CD14-positive monocyte (primary cell): Measurements from ENCODE around the gene FLAD1. TPM values are rescaled to one million over a fixed set of nuclear protein-coding genes. Genes with fewer than 3 reads are reported as not detected.

Experiments
- DNase-seq, 3 donors: peaks; one replicate each; pipeline ENCODE4 v3.0.0-alpha.2; 2011 to 2022
- H2AFZ ChIP-seq: 2 replicates; pipeline ENCODE4 v1.6.0; 2012; ENCODE audit warnings: mild to moderate bottlenecking, low read depth, low read length, inconsistent platforms; ENCODE audit not compliant: insufficient read depth, poor library complexity, severe bottlenecking
- H3K27ac ChIP-seq, 2 donors: 1 replicate in 1 of 2; 2 replicates in 1 of 2; pipeline ENCODE4 v1.5.1; 2012 to 2013; ENCODE audit warnings: low read length in 2 of 2, control low read depth in 1 of 2, inconsistent platforms in 1 of 2, low read depth in 1 of 2, mild to moderate bottlenecking in 1 of 2
- H3K27me3 ChIP-seq, 2 donors: one replicate each; pipeline versions ENCODE4 v1.6.0 to v1.6.1; 2011 to 2013; ENCODE audit warnings: low read length in 2 of 2; ENCODE audit not compliant: control insufficient read depth in 2 of 2, insufficient read depth in 2 of 2
- H3K36me3 ChIP-seq, 2 donors: replicated peaks in 1 of 2; 1 replicate in 1 of 2; 2 replicates in 1 of 2; pipeline versions ENCODE4 v1.5.1 to v1.6.1; 2012 to 2013; ENCODE audit warnings: low read length in 2 of 2, control low read depth in 1 of 2, inconsistent platforms in 1 of 2, mild to moderate bottlenecking in 1 of 2; ENCODE audit not compliant: insufficient read depth in 2 of 2, control insufficient read depth in 1 of 2
- H3K4me1 ChIP-seq, 2 donors: 1 replicate in 1 of 2; 2 replicates in 1 of 2; pipeline versions ENCODE4 v1.5.1 to v1.6.1; 2012 to 2013; ENCODE audit warnings: low read length in 2 of 2, control low read depth in 1 of 2, inconsistent platforms in 1 of 2, mild to moderate bottlenecking in 1 of 2, moderate library complexity in 1 of 2; ENCODE audit not compliant: insufficient read depth in 2 of 2, control insufficient read depth in 1 of 2
- H3K4me2 ChIP-seq: replicated peaks from 2 replicates; pipeline ENCODE3; 2012; ENCODE audit warnings: low read length, moderate library complexity, mild to moderate bottlenecking; ENCODE audit not compliant: poor library complexity, severe bottlenecking; ENCODE audit errors: extremely low read depth
- H3K4me3 ChIP-seq, 3 experiments: fragments of 200-600 bp in 1 of 3; sonication (generic) in 1 of 3; replicated peaks in 1 of 3; 1 replicate in 2 of 3; 2 replicates in 1 of 3; pipeline ENCODE4 v1.5.1; 2011 to 2013; ENCODE audit warnings: low read length in 3 of 3, mild to moderate bottlenecking in 3 of 3, control low read depth in 2 of 3, low read depth in 2 of 3, inconsistent platforms in 1 of 3, moderate library complexity in 1 of 3
- H3K79me2 ChIP-seq: 2 replicates; pipeline ENCODE4 v1.6.0; 2012; ENCODE audit warnings: mild to moderate bottlenecking, control low read depth, inconsistent platforms, low read length, moderate library complexity; ENCODE audit not compliant: insufficient read depth
- H3K9ac ChIP-seq: 2 replicates; pipeline ENCODE4 v1.6.0; 2017; ENCODE audit warnings: low read length, mild to moderate bottlenecking; ENCODE audit not compliant: insufficient read depth, poor library complexity, severe bottlenecking
- H3K9me3 ChIP-seq, 2 donors: replicated peaks in 1 of 2; 1 replicate in 1 of 2; 2 replicates in 1 of 2; pipeline versions ENCODE4 v1.5.1 to v1.6.1; 2012 to 2013; ENCODE audit warnings: low read length in 2 of 2, control low read depth in 1 of 2; ENCODE audit not compliant: control insufficient read depth in 1 of 2, insufficient read depth in 1 of 2
- H4K20me1 ChIP-seq: 2 replicates; pipeline ENCODE4 v1.6.0; 2012; ENCODE audit warnings: mild to moderate bottlenecking, low read length, control low read depth, moderate library complexity; ENCODE audit not compliant: insufficient read depth
- H3K27ac Mint-ChIP-seq, 7 donors: one replicate each; pipeline ENCODE4 v1.8.0; 2020; ENCODE audit warnings: mild to moderate bottlenecking in 7 of 7, mixed read lengths in 7 of 7, moderate library complexity in 6 of 7, inconsistent platforms in 2 of 7
- H3K27me3 Mint-ChIP-seq, 3 donors: one replicate each; pipeline ENCODE4 v1.8.0; 2021 to 2022; ENCODE audit warnings: low read depth in 3 of 3, mild to moderate bottlenecking in 3 of 3, mixed read lengths in 3 of 3, moderate library complexity in 3 of 3, inconsistent platforms in 1 of 3
- H3K36me3 Mint-ChIP-seq, 2 donors: one replicate each; pipeline ENCODE4 v1.8.0; 2020; ENCODE audit warnings: mixed read lengths in 2 of 2, inconsistent platforms in 1 of 2, mild to moderate bottlenecking in 1 of 2
- H3K4me1 Mint-ChIP-seq: one replicate; pipeline ENCODE4 v1.8.0; 2020; ENCODE audit warnings: mild to moderate bottlenecking, mixed read lengths
- H3K4me3 Mint-ChIP-seq, 2 donors: one replicate each; pipeline ENCODE4 v1.8.0; 2020; ENCODE audit warnings: mild to moderate bottlenecking in 2 of 2, mixed read lengths in 2 of 2, moderate library complexity in 1 of 2
- H3K9me3 Mint-ChIP-seq, 7 donors: one replicate each; pipeline ENCODE4 v1.8.0; 2020 to 2022; ENCODE audit warnings: mixed read lengths in 7 of 7, mild to moderate bottlenecking in 6 of 7, moderate library complexity in 6 of 7, inconsistent platforms in 2 of 7
- CTCF ChIP-seq: fragments of 200-600 bp; IDR thresholded peaks from one replicate; pipeline ENCODE4 v1.8.0; 2022; ENCODE audit warnings: antibody characterized with exemption, mild to moderate bottlenecking
- WGBS: methylation state at CpG from one replicate; pipeline ENCODE4 v1.1.5; 2013; ENCODE audit warnings: missing lambda C conversion rate; ENCODE audit not compliant: insufficient coverage; 5-methylcytosine and 5-hydroxymethylcytosine counted together
- intact Hi-C, 2 donors: fragments of 100-400 bp; cut with micrococcal nuclease; formaldehyde crosslinking; loops; one replicate each; pipeline versions ENCODE4 v1.15.0 to v1.15.1; 2023
- polyA plus RNA-seq, 3 donors: library from polyadenylated mRNA; depleted of rRNA in 1 of 3; unstranded in 2 of 3; stranded (reverse) in 1 of 3; fragments of 300-500 nt in 2 of 3; fragments of >200 nt in 1 of 3; fragmentation: Illumina TruSeq in 2 of 3; gene quantifications; 1 replicate in 2 of 3; 2 replicates in 1 of 3; pipeline ENCODE4 v1.2.3, GENCODE V29; 2012 to 2021
- small RNA-seq: library from RNA; depleted of rRNA; stranded (forward); fragments of <200 nt; gene quantifications from one replicate; pipeline ENCODE3, GENCODE V24; 2012; ENCODE audit warnings: low read depth; ENCODE audit not compliant: insufficient read length

FLAD1 gene
- polyA plus RNA-seq, 3 donors, result 31.5 to 41.6 (median 35.1) TPM

- Histone ChIP-seq H3K9me3 (no peaks in the 10 kb centered on the region), H3K27me3 (no peaks in the 10 kb centered on the region), H3K4me2 (no peak overlapping the region), H3K9ac (no peak overlapping the region), H3K27ac (no peak overlapping the region), H2AFZ (no peak overlapping the region), H3K79me2 (no peaks in the 10 kb centered on the region), H4K20me1 (no peaks in the 10 kb centered on the region), H3K4me1 (peaks cover 29 to 37% of the 10 kb centered on the region in 2 donors), H3K36me3 (no peaks in the 10 kb centered on the region), H3K4me3 (no peak overlapping the region)
- Mint-ChIP-seq H3K4me1 (peaks cover 39% of the 10 kb centered on the region), H3K36me3 (no peaks in the 10 kb centered on the region), H3K27ac (peak overlapping the region in 2 of 7 donors; percentile 1 to 32), H3K4me3 (no peak overlapping the region), H3K9me3 (peaks cover 0 to 3% (median 0%) of the 10 kb centered on the region in 7 donors), H3K27me3 (peaks cover 6 to 17% (median 12%) of the 10 kb centered on the region in 3 donors)
- no peak for TF ChIP-seq CTCF
- 97% methylated on average over 12 of the region's 14 CpGs for WGBS
- intact Hi-C loops, result no loop called here
- DNase-seq, result no peak
These were observed 57.4 kb downstream of the FLAD1 start for GRCh38 chr1:155040358-155041093.

Small RNAs within 50 kb of the gene (small RNA-seq; reads per million reads assigned to genes)
- gene MIR4258, result not detected
- gene RF00017, result not detected

Other genes starting within 250 kb of the FLAD1 start
- gene KCNN3, start 113.1 kb upstream of the FLAD1 start, polyA plus RNA-seq, result not detected
- gene PMVK, start 46.6 kb upstream of the FLAD1 start, polyA plus RNA-seq, result 10 to 100 TPM; 17.2 to 43.2 (median 41.9) TPM
- 10 to 100 TPM; 23.1 to 31.7 (median 24.0) TPM for gene PBXIP1, start 27.2 kb upstream of the FLAD1 start, polyA plus RNA-seq
- 10 to 100 TPM in 2 of 3 donors, 1 to 10 TPM in 1; 8.2 to 12.5 (median 12.0) TPM for gene PYGO2, start 21.6 kb upstream of the FLAD1 start, polyA plus RNA-seq
- 10 to 100 TPM; 26.7 to 70.6 (median 31.5) TPM for gene SHC1, start 12.6 kb upstream of the FLAD1 start, polyA plus RNA-seq
- 10 to 100 TPM in 2 of 3 donors, 1 to 10 TPM in 1; 9.4 to 22.6 (median 18.0) TPM for gene CKS1B, start 8.7 kb upstream of the FLAD1 start, polyA plus RNA-seq
- gene LENEP, start 10.2 kb downstream of the FLAD1 start, polyA plus RNA-seq, result not detected
- gene ZBTB7B, start 19.5 kb downstream of the FLAD1 start, polyA plus RNA-seq, result 100 to 1,000 TPM in 1 of 3 donors, 1 to 10 TPM in 2; 6.3 to 149 (median 9.6) TPM
- 1 to 10 TPM in 1 of 3 donors, not detected in 2; 2.6 TPM for gene DCST2, start 50.4 kb downstream of the FLAD1 start, polyA plus RNA-seq
- under 1 TPM in 1 of 3 donors, not detected in 2; 0.05 TPM for gene DCST1, start 50.5 kb downstream of the FLAD1 start, polyA plus RNA-seq
- 100 to 1,000 TPM in 1 of 3 donors, 10 to 100 TPM in 2; 44.5 to 202 (median 74.3) TPM for gene ADAM15, start 68.0 kb downstream of the FLAD1 start, polyA plus RNA-seq
- 1 to 10 TPM; 2.3 to 8.0 (median 4.1) TPM for gene EFNA4, start 80.4 kb downstream of the FLAD1 start, polyA plus RNA-seq
- 1 to 10 TPM in 1 of 3 donors, under 1 TPM in 2; 0.45 to 1.7 (median 0.92) TPM for gene EFNA3, start 95.5 kb downstream of the FLAD1 start, polyA plus RNA-seq
- 1 to 10 TPM in 1 of 3 donors, not detected in 2; 1.2 TPM for gene EFNA1, start 144.5 kb downstream of the FLAD1 start, polyA plus RNA-seq
- gene SLC50A1, start 152.5 kb downstream of the FLAD1 start, polyA plus RNA-seq, result 10 to 100 TPM; 40.0 to 50.8 (median 49.4) TPM
- 100 to 1,000 TPM in 2 of 3 donors, 10 to 100 TPM in 1; 99.9 to 141 (median 105) TPM for gene DPM3, start 157.2 kb downstream of the FLAD1 start, polyA plus RNA-seq
- gene KRTCAP2, start 190.0 kb downstream of the FLAD1 start, polyA plus RNA-seq, result 100 to 1,000 TPM; 157 to 256 (median 247) TPM
- under 1 TPM in 1 of 3 donors, not detected in 2; 0.13 TPM for gene TRIM46, start 190.5 kb downstream of the FLAD1 start, polyA plus RNA-seq
- gene THBS3, start 224.6 kb downstream of the FLAD1 start, polyA plus RNA-seq, result 10 to 100 TPM in 1 of 3 donors, 1 to 10 TPM in 2; 3.2 to 50.7 (median 5.3) TPM
- 100 to 1,000 TPM in 1 of 3 donors, 10 to 100 TPM in 2; 79.7 to 101 (median 86.0) TPM for gene MTX1, start 225.4 kb downstream of the FLAD1 start, polyA plus RNA-seq